HepG2 (cell line): ENCODE results near the gene ACOT8. TPM values are rescaled to one million over a fixed set of nuclear protein-coding genes. Genes with fewer than 3 reads are reported as not detected.
A peak's percentile ranks its signal among the peaks of the same experiment; 100 is the strongest.

ENCODE experiments used
- BRD4 ChIP-seq: sonication (generic); formaldehyde crosslinking; IDR thresholded peaks from 2 replicates; pipeline ENCODE4 v1.4.0; 2020; ENCODE audit warnings: missing genetic modification reagents
- GABPB1 ChIP-seq: IDR thresholded peaks from 2 replicates; pipeline ENCODE4 v1.6.1; 2016; ENCODE audit warnings: mild to moderate bottlenecking, missing genetic modification reagents, moderate library complexity, missing compliant biosample characterization
- MTF2 ChIP-seq: sonication (generic); formaldehyde crosslinking; IDR thresholded peaks from 2 replicates; pipeline ENCODE4 v1.5.0; 2020; ENCODE audit warnings: missing genetic modification reagents, borderline replicate concordance
- NFE2 ChIP-seq: sonication (generic); formaldehyde crosslinking; IDR thresholded peaks from 2 replicates; pipeline ENCODE4 v1.4.0; 2020; ENCODE audit warnings: missing genetic modification reagents
- PCBP2 ChIP-seq: fragments of 200-400 bp; formaldehyde crosslinking; optimal IDR thresholded peaks from 2 replicates; pipeline ENCODE3; 2018; ENCODE audit warnings: low read length, low read depth; ENCODE audit not compliant: poor library complexity, severe bottlenecking
- RBFOX2 ChIP-seq: fragments of 200-400 bp; formaldehyde crosslinking; IDR thresholded peaks from 2 replicates; pipeline ENCODE4 v1.6.1; 2017; ENCODE audit warnings: low read depth, mild to moderate bottlenecking, low read length
- SATB2 ChIP-seq: sonication (generic); formaldehyde crosslinking; IDR thresholded peaks from 2 replicates; pipeline ENCODE4 v1.5.0; 2020; ENCODE audit warnings: missing genetic modification reagents
- SMAD9 ChIP-seq: sonication (generic); formaldehyde crosslinking; IDR thresholded peaks from 2 replicates; pipeline ENCODE4 v1.5.1; 2020; ENCODE audit warnings: mild to moderate bottlenecking, missing genetic modification reagents
- SP140L ChIP-seq: sonication (generic); formaldehyde crosslinking; IDR thresholded peaks from 2 replicates; pipeline ENCODE4 v1.4.0; 2020; ENCODE audit warnings: missing genetic modification reagents, borderline replicate concordance
- THYN1 ChIP-seq: sonication (generic); formaldehyde crosslinking; IDR thresholded peaks from 2 replicates; pipeline ENCODE4 v1.8.1; 2023; ENCODE audit warnings: low read depth, mild to moderate bottlenecking, moderate library complexity, missing genetic modification reagents, borderline replicate concordance
- ZBTB42 ChIP-seq: sonication (generic); formaldehyde crosslinking; IDR thresholded peaks from 2 replicates; pipeline ENCODE4 v1.5.0; 2020; ENCODE audit warnings: mild to moderate bottlenecking, missing genetic modification reagents
- ZNF333 ChIP-seq: sonication (generic); formaldehyde crosslinking; IDR thresholded peaks from 2 replicates; pipeline ENCODE4 v1.4.0; 2020; ENCODE audit warnings: mild to moderate bottlenecking, missing genetic modification reagents, borderline replicate concordance
- ZNF546 ChIP-seq: sonication (generic); formaldehyde crosslinking; conservative IDR thresholded peaks from 2 replicates; pipeline ENCODE4 v1.8.1; 2023; ENCODE audit warnings: mild to moderate bottlenecking, missing genetic modification reagents
- ZNF841 ChIP-seq: sonication (generic); formaldehyde crosslinking; IDR thresholded peaks from 2 replicates; pipeline ENCODE4 v1.8.1; 2023; ENCODE audit warnings: missing genetic modification reagents, borderline replicate concordance
- ZSCAN20 ChIP-seq: sonication (generic); formaldehyde crosslinking; IDR thresholded peaks from 2 replicates; pipeline ENCODE4 v1.4.0; 2020; ENCODE audit warnings: missing genetic modification reagents, mild to moderate bottlenecking, borderline replicate concordance
- ZSCAN25 ChIP-seq: sonication (generic); formaldehyde crosslinking; IDR thresholded peaks from 2 replicates; pipeline ENCODE4 v1.8.0; 2022; ENCODE audit warnings: mild to moderate bottlenecking, missing genetic modification reagents
- ZZZ3 ChIP-seq: sonication (generic); formaldehyde crosslinking; IDR thresholded peaks from 2 replicates; pipeline ENCODE4 v1.4.0; 2020; ENCODE audit warnings: missing genetic modification reagents, mild to moderate bottlenecking, borderline replicate concordance
- polyA plus RNA-seq, 8 experiments: library from polyadenylated mRNA; depleted of rRNA in 3 of 8; stranded (reverse) in 7 of 8; unstranded in 1 of 8; fragments of >200 nt; fragmentation: Illumina TruSeq in 4 of 8; extraction: Trizol in 4 of 8; gene quantifications; 2 replicates each; pipeline versions ENCODE4 v1.2.1 to v1.2.3, GENCODE V29; 2011 to 2016; ENCODE audit warnings: low read depth in 4 of 8, missing spikeins in 1 of 8, mixed read lengths in 1 of 8; ENCODE audit not compliant: insufficient read depth in 1 of 8
- total RNA-seq, 5 experiments: library from RNA; depleted of rRNA; stranded (reverse); fragments of >200 nt; fragmentation: Illumina TruSeq; extraction: Trizol; gene quantifications; 2 replicates each; pipeline ENCODE4 v1.2.3, GENCODE V29; 2016; ENCODE audit warnings: low read depth in 1 of 5
- TF ChIP-seq, protein P1 (sequence below): sonication (generic); formaldehyde crosslinking; IDR thresholded peaks from 2 replicates; pipeline ENCODE4 v1.4.0; 2020; ENCODE audit warnings: missing genetic modification reagents
- TF ChIP-seq, protein P2 (sequence below), 2 experiments: sonication (generic) in 1 of 2; formaldehyde crosslinking in 1 of 2; IDR thresholded peaks; 2 replicates each; pipeline versions ENCODE4 v1.4.0 to v1.6.1; 2016 to 2020; ENCODE audit warnings: borderline replicate concordance in 1 of 2, low read depth in 1 of 2, mild to moderate bottlenecking in 1 of 2, missing genetic modification reagents in 1 of 2
- TF ChIP-seq, protein P3 (sequence below): sonication (generic); formaldehyde crosslinking; IDR thresholded peaks from 2 replicates; pipeline ENCODE4 v1.8.1; 2023; ENCODE audit warnings: missing genetic modification reagents, mild to moderate bottlenecking, borderline replicate concordance
- TF ChIP-seq, protein P4 (sequence below): sonication (generic); formaldehyde crosslinking; IDR thresholded peaks from 2 replicates; pipeline ENCODE4 v1.4.0; 2020; ENCODE audit warnings: missing genetic modification reagents, borderline replicate concordance

ACOT8 gene
- total and polyA plus RNA-seq, 2 of the 13 experiments (the other 11 are each of a cell fraction or from before 2014, with no cell fraction given) = 31.4 to 45.5 TPM

DNA sequence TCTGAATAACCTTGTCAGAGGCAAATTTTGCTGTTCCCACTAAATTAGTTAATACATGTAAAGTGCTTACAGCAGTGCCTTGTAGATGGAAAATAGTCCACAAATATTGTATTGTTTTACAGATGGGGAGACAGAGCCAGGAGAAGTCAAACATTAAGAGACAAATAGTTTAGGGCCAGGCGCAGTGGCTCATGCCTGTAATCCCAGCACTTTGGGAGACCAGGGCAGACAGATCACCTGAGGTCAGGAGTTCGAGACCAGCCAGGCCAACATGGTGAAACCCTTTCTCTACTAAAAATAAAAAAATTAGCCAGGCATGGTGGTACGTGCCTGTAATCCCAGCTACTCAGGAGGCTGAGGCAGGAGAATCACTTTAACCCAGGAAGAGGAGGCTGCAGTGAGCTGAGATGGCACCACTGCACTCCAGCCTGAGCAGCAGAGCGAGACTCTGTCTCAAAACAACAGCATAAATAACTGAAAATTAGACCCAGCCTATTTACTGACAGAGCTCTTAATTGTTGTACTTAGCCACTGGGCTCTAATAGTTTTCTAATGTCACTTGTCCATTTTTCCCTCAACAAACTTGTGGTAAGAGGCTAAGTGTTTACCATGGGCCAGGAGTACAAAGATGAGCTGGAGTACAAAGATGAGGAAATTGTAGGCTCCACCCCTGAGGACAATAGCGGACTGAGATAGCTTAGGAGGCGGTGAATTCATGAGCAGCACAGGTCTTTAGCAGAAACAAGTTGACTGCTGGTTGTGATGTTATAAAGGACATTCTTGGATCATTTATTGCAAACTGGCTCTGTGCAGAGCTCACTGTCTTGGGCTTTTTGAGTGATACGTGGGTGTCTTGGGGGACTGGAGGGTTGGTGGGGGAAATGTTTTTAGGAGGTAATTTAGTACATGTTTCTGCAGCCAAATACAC, 6.6 kb upstream of the ACOT8 start (continued):
- TF ChIP-seq, protein P1, sequence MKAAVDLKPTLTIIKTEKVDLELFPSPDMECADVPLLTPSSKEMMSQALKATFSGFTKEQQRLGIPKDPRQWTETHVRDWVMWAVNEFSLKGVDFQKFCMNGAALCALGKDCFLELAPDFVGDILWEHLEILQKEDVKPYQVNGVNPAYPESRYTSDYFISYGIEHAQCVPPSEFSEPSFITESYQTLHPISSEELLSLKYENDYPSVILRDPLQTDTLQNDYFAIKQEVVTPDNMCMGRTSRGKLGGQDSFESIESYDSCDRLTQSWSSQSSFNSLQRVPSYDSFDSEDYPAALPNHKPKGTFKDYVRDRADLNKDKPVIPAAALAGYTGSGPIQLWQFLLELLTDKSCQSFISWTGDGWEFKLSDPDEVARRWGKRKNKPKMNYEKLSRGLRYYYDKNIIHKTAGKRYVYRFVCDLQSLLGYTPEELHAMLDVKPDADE (CRISPR knock-in tag) = no peak
- TF ChIP-seq NFE2 (CRISPR knock-in tag) = no peak
- TF ChIP-seq, protein P2, sequence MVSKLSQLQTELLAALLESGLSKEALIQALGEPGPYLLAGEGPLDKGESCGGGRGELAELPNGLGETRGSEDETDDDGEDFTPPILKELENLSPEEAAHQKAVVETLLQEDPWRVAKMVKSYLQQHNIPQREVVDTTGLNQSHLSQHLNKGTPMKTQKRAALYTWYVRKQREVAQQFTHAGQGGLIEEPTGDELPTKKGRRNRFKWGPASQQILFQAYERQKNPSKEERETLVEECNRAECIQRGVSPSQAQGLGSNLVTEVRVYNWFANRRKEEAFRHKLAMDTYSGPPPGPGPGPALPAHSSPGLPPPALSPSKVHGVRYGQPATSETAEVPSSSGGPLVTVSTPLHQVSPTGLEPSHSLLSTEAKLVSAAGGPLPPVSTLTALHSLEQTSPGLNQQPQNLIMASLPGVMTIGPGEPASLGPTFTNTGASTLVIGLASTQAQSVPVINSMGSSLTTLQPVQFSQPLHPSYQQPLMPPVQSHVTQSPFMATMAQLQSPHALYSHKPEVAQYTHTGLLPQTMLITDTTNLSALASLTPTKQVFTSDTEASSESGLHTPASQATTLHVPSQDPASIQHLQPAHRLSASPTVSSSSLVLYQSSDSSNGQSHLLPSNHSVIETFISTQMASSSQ (IDR thresholded peaks at IDR 0.05; ENCODE audit: low read depth) = no peak; the same call in 1 of the 2 replicates
- TF ChIP-seq, protein P2 (CRISPR knock-in tag; IDR thresholded peaks at IDR 0.05; ENCODE audit: borderline replicate concordance) = 0 out of 2 replicates have a peak, but pooled peaks have one; percentile 12
- TF ChIP-seq RBFOX2 = no peak
- TF ChIP-seq ZSCAN25 (CRISPR knock-in tag) = no peak
- TF ChIP-seq THYN1 (CRISPR knock-in tag) = no peak
- no peak for TF ChIP-seq SMAD9 (CRISPR knock-in tag)
- no peak for TF ChIP-seq PCBP2
- TF ChIP-seq SATB2 = no peak
- no peak for TF ChIP-seq ZNF333 (CRISPR knock-in tag)
- TF ChIP-seq ZNF841 = no peak
- TF ChIP-seq, protein P3, sequence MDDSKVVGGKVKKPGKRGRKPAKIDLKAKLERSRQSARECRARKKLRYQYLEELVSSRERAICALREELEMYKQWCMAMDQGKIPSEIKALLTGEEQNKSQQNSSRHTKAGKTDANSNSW (CRISPR knock-in tag) = no peak
- no peak for TF ChIP-seq SP140L (CRISPR knock-in tag)
- TF ChIP-seq GABPB1 (CRISPR knock-in tag) = no peak
- TF ChIP-seq, protein P4, sequence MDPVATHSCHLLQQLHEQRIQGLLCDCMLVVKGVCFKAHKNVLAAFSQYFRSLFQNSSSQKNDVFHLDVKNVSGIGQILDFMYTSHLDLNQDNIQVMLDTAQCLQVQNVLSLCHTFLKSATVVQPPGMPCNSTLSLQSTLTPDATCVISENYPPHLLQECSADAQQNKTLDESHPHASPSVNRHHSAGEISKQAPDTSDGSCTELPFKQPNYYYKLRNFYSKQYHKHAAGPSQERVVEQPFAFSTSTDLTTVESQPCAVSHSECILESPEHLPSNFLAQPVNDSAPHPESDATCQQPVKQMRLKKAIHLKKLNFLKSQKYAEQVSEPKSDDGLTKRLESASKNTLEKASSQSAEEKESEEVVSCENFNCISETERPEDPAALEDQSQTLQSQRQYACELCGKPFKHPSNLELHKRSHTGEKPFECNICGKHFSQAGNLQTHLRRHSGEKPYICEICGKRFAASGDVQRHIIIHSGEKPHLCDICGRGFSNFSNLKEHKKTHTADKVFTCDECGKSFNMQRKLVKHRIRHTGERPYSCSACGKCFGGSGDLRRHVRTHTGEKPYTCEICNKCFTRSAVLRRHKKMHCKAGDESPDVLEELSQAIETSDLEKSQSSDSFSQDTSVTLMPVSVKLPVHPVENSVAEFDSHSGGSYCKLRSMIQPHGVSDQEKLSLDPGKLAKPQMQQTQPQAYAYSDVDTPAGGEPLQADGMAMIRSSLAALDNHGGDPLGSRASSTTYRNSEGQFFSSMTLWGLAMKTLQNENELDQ = no peak
- TF ChIP-seq BRD4 = no peak
- TF ChIP-seq MTF2 = no peak
- no peak for TF ChIP-seq ZZZ3 (CRISPR knock-in tag)
- TF ChIP-seq ZBTB42 (CRISPR knock-in tag) = no peak
- no peak for TF ChIP-seq ZNF546 (CRISPR knock-in tag)
- TF ChIP-seq ZSCAN20 (CRISPR knock-in tag) = no peak
